HG03196 (cell line): Measurements from ENCODE around the gene PTPRJ.

Experiments
- ATAC-seq: cut with Tn5 transposase; IDR thresholded peaks from one replicate; pipeline ENCODE4 v1.9.1; 2021; ENCODE audit not compliant: unreplicated experiment

Gene PTPRJ

GRCh38 chr11:47967577-47968525 is 12.5 kb upstream of the PTPRJ start:
- ATAC-seq = no peak

- no peak for ATAC-seq
These were observed 11.0 kb upstream of the PTPRJ start for GRCh38 chr11:47969401-47969800.

- ATAC-seq = no peak
These were observed 8.9 kb upstream of the PTPRJ start for GRCh38 chr11:47971501-47971900.

DNA sequence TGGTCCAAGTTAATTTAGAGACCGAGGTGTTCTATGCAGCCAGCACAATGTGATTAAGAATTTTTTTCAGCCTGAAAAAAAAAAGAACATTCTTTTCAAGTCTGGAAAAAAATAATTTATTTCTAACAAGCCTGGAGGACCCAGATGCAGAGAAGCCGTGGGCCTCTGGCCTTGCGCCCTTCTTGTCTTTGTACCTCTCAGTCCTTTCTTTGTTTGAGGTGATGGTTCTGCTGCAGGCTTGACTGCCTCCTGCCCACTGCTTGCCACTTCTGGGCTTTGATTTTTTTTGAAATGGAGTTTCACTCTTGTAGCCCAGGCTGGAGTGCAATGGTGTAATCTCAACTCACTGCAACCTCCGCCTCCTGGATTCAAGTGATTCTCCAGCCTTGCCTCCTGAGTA is 7.2 kb upstream of the PTPRJ start:
- no peak for ATAC-seq

DNA sequence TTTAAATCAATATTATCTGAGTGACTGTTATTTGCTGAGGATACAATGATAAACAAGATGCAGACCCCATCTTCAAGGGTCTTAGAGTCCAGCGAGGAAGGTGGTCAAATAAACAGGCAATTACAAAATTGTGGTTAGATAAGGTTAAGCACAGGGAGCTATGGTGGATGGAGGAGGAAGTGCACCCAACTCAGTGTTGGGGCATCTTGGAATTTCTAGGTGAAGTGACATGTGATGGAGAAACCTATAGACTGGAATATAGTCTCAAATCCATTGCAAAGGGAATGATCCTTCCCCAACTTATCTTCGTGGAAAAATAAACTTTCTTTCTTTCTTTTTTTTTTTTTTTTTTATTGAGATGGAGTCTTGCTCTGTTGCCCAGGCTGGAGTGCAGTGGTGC is 3.4 kb upstream of the PTPRJ start:
- no peak for ATAC-seq

DNA sequence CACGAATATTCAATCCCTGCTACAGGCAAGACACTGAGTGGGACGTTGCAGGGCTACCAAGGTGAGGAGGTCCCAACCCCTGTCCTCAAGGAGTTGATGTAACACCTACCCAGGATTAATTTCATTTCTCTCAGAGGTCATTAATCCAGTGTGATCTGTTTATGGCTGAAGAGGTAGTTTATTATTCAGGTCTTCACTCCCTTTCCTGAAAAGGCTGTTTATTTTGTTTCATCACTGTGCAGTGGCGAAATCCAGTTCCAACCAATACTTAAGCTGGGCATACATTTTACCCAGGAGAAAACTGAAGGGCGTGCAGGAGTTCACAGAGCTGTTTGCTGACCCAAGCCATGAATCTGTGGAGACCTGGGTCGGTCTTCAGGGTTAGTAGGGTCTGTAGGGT is 2.7 kb upstream of the PTPRJ start:
- ATAC-seq = no peak

DNA sequence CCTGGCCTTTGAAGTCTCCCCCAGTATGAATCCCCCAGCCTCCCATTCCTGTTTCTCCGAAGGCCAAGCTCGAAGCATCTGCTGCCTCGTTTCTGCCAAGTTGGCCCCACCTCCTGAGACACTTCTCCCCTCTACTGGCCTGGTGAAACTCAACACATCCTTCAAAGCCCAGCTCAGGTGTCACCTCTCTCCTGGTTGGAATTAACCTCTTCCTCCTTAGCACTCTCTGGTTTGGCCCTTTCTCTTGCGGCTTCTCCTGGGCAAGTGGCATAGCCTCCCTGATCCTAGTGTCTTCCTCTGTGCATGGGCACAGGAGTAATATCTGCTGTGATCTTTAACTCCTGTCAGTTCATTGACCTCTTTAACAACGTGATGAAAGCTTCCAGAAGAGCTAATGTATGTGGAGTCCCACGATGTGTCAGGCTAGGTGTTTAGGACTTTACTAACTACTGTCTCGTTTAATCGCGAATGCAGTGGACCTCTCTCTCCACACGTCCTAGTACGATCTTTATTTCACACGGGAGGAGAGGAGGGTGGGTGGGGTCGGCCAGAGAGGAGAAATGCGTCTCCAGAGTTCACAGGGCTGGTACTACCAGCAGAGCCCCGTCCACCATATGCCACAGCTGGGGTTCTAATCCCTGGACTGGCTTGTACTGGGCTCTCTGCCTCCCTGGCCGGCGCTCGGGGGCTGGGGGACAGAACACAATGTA is 826 bp upstream of the PTPRJ start:
- no peak for ATAC-seq

DNA sequence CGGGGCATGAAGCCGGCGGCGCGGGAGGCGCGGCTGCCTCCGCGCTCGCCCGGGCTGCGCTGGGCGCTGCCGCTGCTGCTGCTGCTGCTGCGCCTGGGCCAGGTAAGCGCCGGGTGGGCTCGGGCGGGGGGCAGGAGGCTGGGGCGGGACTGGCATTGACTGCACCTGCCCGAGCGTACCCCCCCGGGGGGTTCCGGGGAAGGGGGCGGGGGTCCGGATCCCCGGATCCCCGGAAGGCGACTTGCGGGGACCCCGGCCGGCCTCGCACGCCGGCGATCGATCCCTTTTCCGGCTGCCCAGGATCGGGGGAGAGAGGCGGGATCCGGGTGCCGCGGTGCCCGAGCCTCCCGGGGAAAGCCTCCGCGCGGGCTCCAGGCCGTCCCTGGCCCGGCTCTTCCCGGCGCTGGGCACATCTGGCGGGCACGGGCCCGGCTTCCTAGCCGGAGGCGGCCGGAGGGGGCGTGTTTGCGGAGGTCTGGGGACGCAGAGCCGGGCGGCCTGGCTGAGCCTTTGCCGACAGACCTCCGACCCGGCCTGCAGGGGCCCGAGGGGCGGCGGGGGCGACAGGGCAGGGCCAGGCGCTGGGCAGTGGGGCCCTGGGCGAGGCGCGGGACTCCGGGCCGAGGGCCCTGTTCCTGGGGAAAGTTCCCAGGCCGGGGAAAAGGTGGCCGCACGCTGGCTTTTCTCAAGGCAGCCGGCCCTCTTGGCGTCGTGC is 705 bp downstream of the PTPRJ start:
- peak; percentile 35 for ATAC-seq

DNA sequence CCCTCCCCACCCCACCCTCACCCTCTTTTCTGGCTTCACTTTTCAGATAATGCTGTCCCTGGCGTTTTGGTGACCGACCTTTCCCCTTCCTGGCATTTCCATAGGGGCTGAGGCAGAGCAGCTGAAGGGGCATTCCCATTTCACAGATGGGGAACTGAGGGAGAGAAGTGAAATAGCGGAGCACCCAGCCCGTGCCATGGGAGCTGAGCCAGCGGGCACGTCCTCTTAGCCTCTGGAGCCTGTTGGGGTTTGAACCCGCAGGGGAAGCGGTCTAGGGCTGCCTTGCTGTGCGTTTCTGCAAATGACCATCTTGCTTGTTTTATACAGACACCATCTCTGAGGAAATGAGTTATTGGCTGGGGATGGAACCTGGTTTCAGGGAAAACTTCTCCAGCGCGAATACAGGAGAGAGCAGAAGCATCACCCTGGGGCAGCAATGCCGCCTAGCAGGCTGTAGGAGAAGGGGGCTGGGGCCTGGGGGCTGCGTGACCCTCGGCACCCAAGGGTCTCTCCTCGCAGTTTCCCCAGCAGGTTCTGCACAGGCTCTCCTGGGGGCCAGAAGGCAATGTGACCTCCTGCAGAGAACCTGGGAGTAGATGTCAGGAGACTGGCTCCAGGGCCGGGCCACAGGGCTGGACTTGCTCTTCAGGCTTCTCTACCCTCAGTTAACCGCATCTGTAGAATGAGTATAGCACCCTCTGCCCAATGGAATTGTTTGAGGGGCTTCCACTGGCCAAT is 1.5 kb downstream of the PTPRJ start:
- no peak for ATAC-seq

DNA sequence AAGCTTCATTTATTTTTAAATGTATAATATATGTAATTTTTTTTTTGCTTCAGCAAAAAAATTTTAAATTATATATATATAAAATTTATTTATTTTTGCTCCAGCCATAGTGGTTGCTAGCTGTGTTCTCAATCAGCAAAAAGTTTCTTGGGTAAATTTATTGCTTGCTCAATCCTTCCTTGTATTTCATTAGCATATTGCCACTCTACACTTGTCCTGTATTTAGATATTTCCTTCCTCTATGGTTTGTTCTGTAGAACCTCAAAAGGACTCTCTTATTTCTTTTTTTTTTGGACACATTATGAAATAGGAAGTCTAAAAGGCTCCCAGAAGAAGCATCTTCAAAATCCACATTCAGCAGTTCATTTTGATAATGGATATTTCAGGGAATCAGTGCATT is 2.3 kb downstream of the PTPRJ start:
- ATAC-seq = no peak

DNA sequence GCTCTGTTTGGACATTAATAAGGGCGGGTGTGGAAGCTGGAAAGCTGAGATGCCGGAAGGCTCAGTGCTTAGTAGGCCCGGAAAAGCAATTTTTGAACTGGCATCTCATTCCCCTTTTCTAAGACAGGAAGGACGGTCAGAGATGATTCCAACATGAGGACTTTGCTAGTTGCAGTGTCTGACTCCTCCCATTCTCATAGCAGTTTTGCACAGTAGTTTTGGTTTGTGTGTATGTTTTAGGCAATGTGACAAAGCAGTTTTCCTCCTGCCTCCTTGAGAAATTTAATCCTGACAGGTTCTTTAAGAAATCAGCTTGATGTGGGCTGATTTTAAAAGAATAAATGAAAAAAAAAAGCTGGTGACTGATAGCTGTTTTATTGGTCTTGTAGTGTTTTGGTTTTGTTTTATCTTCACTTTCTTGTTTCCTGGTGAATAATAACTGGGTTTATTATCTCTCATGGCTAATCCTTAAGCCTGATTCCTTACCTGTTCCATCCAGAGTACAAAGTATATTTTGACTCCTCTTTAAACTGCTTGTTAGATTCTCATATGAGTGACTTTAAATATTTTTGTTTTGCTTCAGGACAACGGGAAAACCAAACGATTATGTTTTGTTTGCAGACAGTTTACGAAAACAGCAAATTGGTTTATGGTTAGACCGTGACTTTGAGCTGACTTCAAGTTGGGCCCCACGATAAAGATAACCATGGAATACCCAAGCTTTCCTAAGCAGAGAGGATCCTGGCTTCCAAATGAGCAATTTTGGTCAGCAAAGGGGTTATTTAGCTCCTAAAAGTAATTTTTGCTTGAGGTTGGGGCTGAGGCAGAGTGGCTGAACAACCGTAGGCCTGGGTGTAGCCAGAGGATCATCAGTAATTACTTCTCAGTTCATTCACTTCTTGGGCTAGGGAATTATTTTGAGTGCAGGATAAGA is 3.4 kb downstream of the PTPRJ start:
- ATAC-seq = no peak

DNA sequence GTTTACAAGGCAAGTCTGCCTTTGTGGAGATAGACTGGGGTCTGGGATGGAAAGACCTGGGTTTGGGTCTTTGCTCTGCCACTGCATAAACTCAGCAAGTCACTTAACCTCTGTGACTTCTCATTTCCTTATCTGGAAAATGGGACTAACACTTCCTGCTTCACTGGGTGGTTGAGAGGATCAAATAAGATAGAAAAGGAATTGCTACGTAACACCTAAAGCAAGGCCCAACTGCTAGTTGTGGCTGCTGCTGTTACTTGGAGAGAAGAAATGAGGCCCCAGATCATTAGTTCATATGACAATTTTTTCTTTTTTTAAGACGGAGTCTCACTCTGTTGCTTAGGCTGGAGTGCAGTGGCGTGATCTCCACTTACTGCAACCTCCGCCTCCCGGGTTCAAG is 5.9 kb downstream of the PTPRJ start:
- ATAC-seq = no peak

DNA sequence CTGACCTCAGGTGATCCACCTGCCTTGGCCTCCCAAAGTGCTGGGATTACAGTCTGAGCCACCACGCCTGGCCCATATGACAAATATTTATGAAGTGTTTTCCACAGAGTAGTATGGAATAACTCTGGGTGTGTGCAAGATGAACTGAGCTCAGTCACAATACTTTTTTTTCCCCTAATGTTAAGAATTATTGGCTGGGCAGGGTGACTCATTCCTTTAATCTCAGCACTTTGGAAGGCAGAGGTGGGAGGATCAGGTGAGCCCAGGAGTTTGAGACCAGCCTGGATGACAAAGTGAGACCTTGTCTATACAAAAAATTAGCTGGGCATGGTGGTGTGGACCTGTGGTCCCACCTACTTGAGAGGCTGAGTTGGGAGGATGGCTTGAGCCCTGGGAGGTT is 6.4 kb downstream of the PTPRJ start:
- ATAC-seq = no peak

- no peak for ATAC-seq
These were observed 7.0 kb downstream of the PTPRJ start for GRCh38 chr11:47987310-47987709.

- no peak for ATAC-seq
These were observed 7.4 kb downstream of the PTPRJ start for GRCh38 chr11:47987781-47988180.

DNA sequence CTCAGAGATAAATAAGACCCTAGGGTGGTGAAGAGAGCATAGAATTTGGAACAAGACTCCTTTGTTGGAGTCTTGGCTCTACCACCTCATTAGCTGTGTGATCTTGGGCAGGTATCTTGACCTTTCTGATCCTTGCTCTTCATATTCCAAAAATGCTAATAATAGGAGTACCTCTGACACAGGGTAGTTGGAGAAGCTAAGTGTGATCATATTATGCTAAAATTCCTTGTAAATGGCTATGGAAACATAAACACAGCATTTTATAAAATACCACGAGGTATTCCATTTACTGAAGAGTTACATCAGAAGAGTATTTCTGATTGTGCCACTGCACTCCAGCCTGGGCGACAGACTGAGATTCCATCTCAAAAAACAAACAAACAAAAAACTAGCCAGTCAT is 9.4 kb downstream of the PTPRJ start:
- no peak for ATAC-seq

DNA sequence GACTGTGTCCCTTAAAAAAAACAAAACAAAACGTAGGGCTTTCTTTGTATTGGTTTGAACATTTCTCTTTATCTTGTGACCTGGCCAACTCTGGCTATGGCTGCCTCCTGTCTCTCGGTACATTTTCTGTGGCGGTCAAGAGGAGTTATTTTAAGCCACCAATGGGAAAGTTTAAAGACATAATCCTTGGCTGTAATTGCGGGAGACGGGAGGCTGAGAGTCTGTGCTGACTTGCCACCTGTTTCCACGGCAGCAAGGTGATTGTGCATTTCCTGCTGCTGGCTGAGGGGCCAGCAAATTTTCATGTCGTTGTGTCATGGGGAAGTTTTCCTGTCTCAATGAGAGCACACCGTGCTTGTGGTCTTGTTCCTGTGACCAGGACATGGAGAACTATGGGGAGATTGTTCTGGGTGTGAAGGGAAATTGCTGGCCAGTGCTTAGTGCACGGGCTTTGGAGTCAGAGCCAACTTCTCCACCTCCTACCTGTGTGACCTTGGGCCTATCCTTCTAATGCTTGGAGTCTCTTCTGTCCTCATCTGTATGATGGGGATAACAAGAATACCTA is 11.0 kb downstream of the PTPRJ start:
- ATAC-seq = no peak

DNA sequence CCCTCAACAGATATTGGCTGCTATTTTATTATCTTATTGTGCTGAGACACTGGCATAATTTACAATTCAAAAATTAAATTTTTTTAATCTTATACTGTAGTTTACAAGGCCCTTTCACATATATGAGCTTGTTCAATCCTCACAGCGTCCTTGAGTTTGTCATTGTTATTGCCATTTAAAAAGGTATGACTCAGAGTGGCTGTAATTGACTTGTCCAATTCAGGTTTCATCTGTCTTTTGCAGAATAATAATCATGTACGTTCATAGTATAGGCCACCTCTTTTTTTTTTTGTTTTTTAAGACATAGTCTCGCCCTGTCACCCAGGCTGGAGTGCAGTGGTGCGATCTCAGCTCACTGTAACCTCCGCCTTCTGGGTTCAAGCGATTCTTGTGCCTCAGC is 11.5 kb downstream of the PTPRJ start:
- ATAC-seq = no peak

GRCh38 chr11:47992959-47993820 is 12.8 kb downstream of the PTPRJ start:
- no peak for ATAC-seq
